Epidermal melanocyte (primary cell): ENCODE data around the gene BAD.
A peak's percentile ranks its signal among the peaks of the same experiment; 100 is the strongest.

Experiments used
- DNase-seq: peaks from one replicate; pipeline ENCODE4 v3.0.0; 2011; ENCODE audit warnings: low spot score; ENCODE audit not compliant: insufficient read length

Gene BAD

GRCh38 chr11:64261556-64262080 lies 22.8 kb downstream of the BAD start:
- DNase-seq, result no peak

DNA sequence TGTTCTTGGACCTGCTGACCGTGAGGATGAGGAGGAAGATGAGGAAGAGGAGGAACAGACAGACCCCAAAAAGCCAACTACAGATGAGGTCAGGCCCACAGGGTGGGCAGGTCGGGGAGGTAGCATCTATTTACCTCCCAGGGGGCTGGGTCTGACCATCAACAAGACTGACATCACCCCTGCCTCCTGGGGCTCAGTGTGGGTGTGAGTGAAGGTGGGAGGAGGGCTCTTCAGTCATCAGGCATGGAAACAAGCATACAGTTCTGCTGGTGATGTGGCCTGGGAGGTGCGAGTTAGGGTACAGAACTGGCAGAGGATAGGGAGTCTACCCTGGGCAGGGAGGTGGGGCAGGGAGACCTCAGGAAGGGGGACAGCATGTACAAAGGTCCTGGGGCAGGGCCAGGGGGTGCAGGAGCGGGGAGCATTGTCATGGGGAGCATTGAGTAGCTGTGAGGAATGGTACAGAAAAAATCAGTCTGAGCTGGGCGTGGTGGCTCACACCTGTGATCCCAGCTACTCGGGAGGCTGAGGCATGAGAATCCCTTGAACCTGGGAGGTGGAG lies 24.2 kb downstream of the BAD start:
- DNase-seq, result no peak

GRCh38 chr11:64259533-64260067 lies 24.9 kb downstream of the BAD start:
- no peak for DNase-seq

- DNase-seq, result no peak
Observed at GRCh38 chr11:64258946-64259532, 25.4 kb downstream of the BAD start.

DNA sequence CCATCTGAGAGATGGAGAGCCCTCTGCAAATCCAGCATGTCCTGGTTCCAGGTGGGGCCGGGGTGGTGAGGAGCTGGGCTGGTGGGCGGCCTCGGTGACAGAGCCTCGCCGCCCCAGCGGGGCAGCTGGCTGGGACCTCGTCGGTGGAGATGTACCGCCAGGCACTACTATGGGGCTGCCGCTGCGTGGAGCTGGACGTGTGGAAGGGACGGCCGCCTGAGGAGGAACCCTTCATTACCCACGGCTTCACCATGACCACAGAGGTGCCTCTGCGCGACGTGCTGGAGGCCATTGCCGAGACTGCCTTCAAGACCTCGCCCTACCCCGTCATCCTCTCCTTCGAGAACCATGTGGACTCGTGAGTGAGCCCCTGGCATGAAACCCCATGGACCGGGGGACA lies 26.1 kb downstream of the BAD start:
- DNase-seq, result no peak

DNA sequence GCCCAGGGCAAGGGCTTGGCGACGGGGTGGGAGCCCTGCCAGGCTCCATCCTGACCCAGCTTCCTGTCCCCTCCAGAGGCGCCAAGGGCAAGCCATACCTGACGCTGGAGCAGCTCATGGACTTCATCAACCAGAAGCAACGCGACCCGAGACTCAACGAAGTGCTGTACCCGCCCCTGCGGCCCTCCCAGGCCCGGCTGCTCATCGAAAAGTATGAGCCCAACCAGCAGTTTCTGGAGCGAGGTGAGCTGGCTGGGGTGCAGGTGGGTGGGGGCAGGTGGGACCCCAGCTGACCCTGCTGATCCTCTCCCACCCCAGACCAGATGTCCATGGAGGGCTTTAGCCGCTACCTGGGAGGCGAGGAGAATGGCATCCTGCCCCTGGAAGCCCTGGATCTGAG lies 28.2 kb downstream of the BAD start:
- DNase-seq, result no peak

DNA sequence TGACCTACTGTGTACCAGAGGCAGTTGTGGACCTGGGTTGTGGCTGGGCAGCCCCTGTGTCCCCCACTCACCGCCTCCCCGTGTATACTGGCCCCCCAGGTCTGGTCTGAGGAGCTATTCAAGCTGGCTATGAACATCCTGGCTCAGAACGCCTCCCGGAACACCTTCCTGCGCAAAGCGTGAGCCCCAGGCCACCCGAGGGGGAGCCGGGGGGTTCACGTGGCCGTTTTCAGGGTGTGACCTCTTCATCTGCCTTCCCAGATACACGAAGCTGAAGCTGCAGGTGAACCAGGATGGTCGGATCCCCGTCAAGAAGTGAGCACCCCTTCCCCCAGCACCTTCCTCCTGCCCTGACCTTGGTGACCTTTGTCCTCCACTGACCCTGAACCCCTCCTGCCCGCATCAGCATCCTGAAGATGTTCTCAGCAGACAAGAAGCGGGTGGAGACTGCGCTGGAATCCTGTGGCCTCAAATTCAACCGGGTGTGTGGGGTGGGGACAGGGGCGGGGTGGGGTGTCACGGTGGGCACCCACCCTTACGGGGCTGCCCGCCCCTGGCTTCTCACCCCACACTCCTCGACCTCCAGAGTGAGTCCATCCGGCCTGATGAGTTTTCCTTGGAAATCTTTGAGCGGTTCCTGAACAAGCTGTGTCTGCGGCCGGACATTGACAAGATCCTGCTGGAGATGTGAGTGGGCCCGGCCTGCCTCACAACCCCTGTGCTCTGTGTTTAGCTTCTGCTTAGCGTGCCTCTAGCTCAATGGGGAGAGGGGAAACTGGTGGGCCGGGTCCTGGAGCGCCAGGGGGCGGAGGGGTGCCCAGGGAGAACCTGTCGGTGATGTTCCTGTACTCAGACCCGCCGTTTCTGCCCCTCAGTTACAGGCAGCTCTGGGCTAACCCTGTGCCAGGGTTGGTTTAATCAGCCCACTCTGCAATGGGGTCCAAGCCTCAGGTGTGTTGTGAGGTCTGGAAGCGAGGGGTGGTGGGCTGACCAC lies 29.0 kb downstream of the BAD start:
- DNase-seq, result no peak

- no peak for DNase-seq
Observed at GRCh38 chr11:64254326-64254725, 30.1 kb downstream of the BAD start.

GRCh38 chr11:64253481-64253880 lies 31.0 kb downstream of the BAD start:
- no peak for DNase-seq

GRCh38 chr11:64253043-64253442 lies 31.4 kb downstream of the BAD start:
- DNase-seq, result no peak

GRCh38 chr11:64252003-64252872 lies 32.2 kb downstream of the BAD start:
- peak; percentile 76 for DNase-seq

DNA sequence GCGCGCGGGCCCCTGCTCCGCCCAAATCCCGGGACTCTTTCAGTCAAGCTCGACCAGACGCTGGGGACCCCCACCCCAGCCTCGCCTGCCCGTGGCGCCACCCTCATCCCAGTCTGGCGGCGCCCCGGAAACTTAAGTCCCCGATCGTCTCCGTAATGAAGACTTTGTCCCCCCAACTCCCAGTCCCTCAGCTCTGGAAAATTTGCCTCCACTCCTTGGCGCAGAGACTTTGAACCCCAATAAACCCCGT lies 32.8 kb downstream of the BAD start:
- no peak for DNase-seq

GRCh38 chr11:64251016-64251752 lies 33.3 kb downstream of the BAD start, which contains the start of gene PLCB3:
TSS of gene PLCB3 (plus strand) at chr11:64251530. CDS start at chr11:64251650, 120 bp downstream.
- DNase-seq, result peak; percentile 82

- DNase-seq, result no peak
Observed at GRCh38 chr11:64250415-64251015, 34.0 kb downstream of the BAD start.

- no peak for DNase-seq
Observed at GRCh38 chr11:64249563-64250414, 34.7 kb downstream of the BAD start.

DNA sequence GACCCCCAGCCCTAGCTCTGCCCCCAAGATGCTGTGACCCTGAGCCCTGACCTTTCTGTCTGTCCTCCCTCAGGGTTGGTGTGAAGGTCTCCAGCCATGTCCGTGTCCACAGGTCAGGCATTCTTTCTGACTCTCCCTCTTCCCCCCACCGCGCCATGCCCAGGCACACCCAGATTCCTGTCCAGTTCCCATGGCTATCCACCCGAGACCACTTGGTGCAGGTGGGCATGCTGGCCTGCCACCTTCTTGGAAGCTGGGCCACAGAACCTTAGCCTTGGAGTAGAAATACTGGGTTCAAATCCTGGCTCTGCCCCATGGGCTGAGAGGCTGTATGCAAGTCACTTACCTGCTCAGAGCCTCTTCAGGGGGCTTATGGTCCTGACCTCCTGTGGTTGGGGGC lies 35.4 kb downstream of the BAD start:
- DNase-seq, result no peak

DNA sequence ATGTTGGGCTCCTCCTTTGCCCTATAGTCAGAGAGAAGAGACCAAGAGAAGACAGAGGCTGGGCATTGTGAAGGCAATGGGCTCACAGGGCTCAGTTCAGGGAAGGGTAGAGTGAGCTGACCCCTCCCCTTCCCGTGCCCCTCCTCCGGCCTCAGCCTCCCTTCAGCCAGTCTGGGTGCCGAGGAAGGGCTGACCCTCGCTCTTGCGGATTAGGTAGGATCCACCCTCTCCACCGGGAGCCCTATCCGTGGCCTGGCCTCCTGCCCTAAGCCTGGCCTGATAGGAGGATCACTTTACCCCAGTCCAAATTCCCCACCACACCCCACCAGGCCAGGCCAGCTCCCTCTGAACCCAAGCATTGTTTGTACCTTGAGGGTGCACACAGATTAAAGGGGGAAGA lies 35.9 kb downstream of the BAD start:
- no peak for DNase-seq

- DNase-seq, result peak; percentile 55
Observed at GRCh38 chr11:64247729-64248531, 36.5 kb downstream of the BAD start.
